Coronary artery (tissue), 2 donors: ENCODE measurements around the gene GPR107.
A peak's percentile ranks its signal among the peaks of the same experiment; 100 is the strongest.

Source experiments
- DNase-seq: peaks from one replicate; pipeline ENCODE4 v3.0.0-alpha.2; 2017; ENCODE audit warnings: low spot score
- H3K27ac ChIP-seq, 2 donors: fragments of 200-600 bp; sonication (generic); one replicate each; pipeline ENCODE4 v1.5.1; 2016 to 2019
- H3K4me3 ChIP-seq: fragments of 200-600 bp; sonication (generic); 2 replicates; pipeline ENCODE4 v1.5.1; 2016; ENCODE audit warnings: mild to moderate bottlenecking, moderate library complexity
- TF ChIP-seq, protein P1 (sequence below): fragments of 200-600 bp; sonication (generic); IDR thresholded peaks from one replicate; pipeline ENCODE4 v1.5.1; 2019; ENCODE audit warnings: antibody characterized with exemption

Gene GPR107

DNA sequence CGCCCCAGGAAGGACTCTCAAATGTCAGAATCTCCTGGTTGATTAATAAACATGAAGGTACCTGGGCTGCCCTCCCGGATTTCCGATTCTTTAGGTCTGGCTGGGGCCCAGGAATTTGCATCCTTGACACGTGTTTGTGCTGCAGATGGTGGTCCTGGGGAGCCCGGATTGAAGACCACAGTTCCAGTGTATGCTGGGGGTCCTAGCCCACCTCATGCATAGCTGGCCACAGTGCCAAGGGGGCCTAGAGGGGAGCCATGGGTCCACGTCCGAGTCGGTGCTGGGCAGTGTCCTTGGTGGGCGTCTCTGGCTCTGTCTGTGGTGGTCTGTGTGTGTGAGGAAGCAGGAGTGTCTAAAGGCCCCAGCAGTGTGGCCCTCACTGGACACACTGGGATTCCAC, 121.6 kb downstream of the GPR107 start:
- no peak for DNase-seq
- H3K4me3 ChIP-seq = no peak overlapping the region
- peak overlapping the region; percentile 91 to 93 for H3K27ac ChIP-seq
- TF ChIP-seq, protein P1, sequence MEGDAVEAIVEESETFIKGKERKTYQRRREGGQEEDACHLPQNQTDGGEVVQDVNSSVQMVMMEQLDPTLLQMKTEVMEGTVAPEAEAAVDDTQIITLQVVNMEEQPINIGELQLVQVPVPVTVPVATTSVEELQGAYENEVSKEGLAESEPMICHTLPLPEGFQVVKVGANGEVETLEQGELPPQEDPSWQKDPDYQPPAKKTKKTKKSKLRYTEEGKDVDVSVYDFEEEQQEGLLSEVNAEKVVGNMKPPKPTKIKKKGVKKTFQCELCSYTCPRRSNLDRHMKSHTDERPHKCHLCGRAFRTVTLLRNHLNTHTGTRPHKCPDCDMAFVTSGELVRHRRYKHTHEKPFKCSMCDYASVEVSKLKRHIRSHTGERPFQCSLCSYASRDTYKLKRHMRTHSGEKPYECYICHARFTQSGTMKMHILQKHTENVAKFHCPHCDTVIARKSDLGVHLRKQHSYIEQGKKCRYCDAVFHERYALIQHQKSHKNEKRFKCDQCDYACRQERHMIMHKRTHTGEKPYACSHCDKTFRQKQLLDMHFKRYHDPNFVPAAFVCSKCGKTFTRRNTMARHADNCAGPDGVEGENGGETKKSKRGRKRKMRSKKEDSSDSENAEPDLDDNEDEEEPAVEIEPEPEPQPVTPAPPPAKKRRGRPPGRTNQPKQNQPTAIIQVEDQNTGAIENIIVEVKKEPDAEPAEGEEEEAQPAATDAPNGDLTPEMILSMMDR = no peak

DNA sequence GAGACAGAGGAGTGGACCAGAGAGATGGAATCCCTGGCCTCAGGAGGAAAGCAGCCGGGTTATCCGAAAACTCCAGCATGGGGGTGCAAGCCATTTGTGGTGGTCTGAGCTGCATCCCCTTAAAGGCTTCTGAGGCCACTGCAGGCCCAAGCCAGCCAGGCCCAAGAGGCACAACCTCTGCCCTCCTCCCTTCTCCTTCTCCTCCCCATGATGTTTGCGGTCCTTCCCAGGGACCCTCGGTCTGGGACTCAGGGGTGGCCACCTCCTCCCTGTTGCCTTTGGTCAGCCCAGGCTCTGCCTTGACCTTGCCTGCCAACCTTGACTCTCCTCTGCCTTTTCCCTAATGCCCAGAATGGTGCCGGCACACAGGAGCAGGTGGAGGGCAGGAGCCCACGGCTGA, 123.1 kb downstream of the GPR107 start:
- DNase-seq = no peak
- no peak overlapping the region for H3K4me3 ChIP-seq
- peak overlapping the region; percentile 82 to 87 for H3K27ac ChIP-seq
- TF ChIP-seq, protein P1 = no peak

DNA sequence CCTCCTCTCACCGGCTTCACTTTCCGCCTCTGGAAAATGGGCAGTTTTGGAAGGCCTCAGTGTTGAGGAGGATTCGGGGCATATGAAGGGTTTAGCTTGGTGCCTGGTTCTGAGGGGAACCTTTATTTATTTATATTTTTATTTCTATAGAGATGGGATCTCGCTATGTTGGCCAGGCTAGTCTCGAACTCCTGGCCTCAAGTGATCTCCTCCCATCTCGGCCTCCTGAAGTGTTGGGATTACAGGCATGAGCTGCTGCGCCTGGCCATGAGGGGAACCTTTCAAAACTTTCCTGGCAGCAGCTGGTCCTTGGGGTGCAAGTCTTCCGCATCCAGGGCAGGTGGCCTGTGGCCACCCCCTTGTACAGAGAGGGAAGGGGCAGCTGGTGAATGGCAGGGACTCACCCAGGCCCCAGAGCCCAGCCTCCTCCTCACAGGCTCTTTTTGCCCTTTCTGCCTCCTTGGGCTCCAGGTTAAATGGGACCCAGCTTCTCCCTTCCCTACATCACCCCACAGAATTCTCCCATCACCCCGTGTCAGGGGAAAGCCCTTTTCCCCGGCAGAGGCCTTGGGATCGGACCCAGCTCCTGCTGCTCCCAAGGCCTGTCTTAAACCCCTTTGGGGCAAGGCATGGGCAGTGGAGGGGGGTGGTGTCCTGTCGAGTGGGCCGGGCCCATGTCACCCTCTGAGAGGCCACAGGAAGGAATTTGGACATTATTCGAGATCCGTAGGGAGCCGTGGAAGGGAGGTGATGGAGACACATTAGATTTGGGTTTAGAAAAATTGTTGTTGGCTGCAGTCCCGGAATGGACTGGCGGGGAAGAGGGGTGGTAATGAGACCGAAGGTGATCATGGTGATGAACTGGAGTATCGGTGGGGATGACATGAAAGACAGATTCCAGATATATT, 124.4 kb downstream of the GPR107 start:
- no peak for DNase-seq
- H3K27ac ChIP-seq = peak overlapping the region; percentile 82 to 87
- TF ChIP-seq, protein P1 = no peak

DNA sequence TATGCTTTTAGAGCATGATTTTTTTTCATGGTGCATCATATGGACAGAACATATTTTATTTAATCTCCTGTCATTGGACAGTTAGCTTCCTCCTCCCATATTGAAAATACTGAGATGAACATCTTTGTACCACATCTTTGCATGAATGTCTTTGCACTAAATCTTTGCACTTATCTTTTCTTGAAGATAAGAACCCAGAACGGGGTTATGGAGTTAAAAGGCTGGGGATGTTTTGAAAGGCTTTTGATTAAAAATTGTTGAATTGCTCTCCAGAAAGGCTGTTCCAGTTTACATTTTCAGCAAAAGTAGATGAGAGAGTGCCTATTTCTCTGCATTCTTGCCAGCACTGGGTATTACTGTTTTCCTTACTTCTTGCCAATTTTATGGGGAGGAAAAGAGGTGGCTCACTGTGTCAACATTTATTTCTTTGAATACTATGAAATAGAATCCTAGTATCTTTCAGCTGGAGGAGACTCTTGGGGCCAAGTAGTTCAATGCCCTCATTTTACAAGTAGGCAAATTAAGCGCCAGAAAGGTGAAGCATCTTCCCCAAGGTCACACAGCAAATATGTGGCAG, 125.7 kb downstream of the GPR107 start:
- H3K27ac ChIP-seq = peak overlapping the region in 1 of 2 donors; percentile 82
- no peak for DNase-seq
- TF ChIP-seq, protein P1 = no peak
- no peak overlapping the region for H3K4me3 ChIP-seq

More for the DNA sequence above, 124.4 kb downstream of the GPR107 start:
- no peak overlapping the region for H3K4me3 ChIP-seq

DNA sequence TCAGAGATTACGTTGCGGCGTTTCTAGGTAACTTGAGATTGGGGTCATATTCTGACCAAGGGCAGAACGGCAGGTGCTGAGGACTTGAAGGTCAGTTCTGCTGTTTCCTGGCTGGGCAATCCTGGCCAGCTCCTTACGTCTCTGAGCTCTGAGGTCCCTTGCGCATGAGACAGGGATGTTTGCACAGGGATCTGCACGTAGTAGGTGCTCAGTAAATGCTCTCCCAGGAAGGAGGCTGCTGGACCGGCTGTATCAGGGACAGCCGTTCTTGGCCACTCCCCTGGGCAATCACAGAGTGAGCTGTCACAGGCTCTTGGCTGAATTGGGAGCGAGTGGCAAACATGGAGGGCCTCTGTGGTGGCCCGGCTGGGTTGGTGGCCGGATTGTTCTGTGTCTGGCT, 126.8 kb downstream of the GPR107 start:
- Histone ChIP-seq H3K27ac (peak overlapping the region in 1 of 2 donors; percentile 87), H3K4me3 (no peak overlapping the region)
- TF ChIP-seq, protein P1 = no peak
- no peak for DNase-seq

DNA sequence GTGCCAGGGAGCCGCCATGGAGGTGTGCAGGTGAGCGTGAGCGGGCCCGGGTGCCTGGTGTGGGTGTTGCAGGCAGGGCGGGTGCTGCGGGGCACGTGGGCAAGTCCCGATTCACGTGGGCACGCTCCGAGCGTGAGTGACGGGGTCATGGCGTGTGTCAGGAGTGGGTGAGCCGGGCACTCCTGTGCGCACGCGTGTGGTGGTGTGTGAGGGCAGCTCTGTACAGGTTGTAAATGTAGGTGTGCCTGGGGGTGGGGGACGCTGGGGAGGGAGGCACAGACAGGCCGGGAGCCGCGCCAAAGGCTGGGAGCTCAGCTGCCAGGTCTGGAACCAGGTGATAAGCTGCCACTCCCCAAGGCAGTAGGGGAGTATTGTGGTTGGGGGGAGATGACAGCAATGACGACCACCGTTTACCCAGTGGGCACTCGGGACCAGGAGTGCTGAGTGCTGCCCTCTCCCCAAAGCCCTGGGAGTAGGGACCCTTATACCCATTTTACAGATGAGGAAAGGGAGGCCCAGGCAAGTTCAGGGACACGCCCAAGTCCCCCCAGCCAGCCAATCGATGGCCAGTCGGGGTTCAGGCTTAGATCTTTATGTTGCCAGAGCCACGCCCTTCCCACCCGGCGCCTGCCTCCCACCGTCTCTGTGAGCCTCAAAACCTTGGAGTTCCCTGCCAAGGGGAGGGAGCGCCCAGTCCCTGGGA, 128.1 kb downstream of the GPR107 start:
- TF ChIP-seq, protein P1 = no peak
- no peak overlapping the region for H3K4me3 ChIP-seq
- DNase-seq = no peak
- H3K27ac ChIP-seq = peak overlapping the region; percentile 87 to 92
